Natural killer cell (primary cell): ENCODE data around the gene RTN4R. TPM values are rescaled to one million over a fixed set of nuclear protein-coding genes. Genes with fewer than 3 reads are reported as not detected.
A peak's percentile ranks its signal among the peaks of the same experiment; 100 is the strongest.
"Not testable (repeated sequence)": the region's sequence is repeated elsewhere in the genome, so short reads cannot be mapped to it uniquely, and the experiment has no call there.

Source experiments
- ATAC-seq, 3 donors: fragments of 150-1000 bp in 2 of 3; fragments of 200-7000 bp in 1 of 3; cut with Tn5 transposase; 1 replicate in 1 of 3; 2 replicates in 2 of 3; pipeline ENCODE4 v1.10.0; 2021; ENCODE audit warnings: mild to moderate bottlenecking in 2 of 3, moderate library complexity in 2 of 3
- DNase-seq, 2 donors: peaks; one replicate each; pipeline versions ENCODE4 v3.0.0 to v3.0.0-alpha.2; 2013 to 2021; ENCODE audit warnings: mixed read lengths in 1 of 2
- H3K27ac ChIP-seq: one replicate; pipeline ENCODE4 v1.5.1; 2013; ENCODE audit warnings: mild to moderate bottlenecking, low read length
- H3K27me3 ChIP-seq: one replicate; pipeline ENCODE4 v1.6.1; 2013; ENCODE audit warnings: low read length; ENCODE audit not compliant: control insufficient read depth, insufficient read depth
- H3K36me3 ChIP-seq: one replicate; pipeline ENCODE4 v1.6.1; 2013; ENCODE audit warnings: low read length; ENCODE audit not compliant: control insufficient read depth, insufficient read depth
- H3K4me1 ChIP-seq: one replicate; pipeline ENCODE4 v1.6.1; 2013; ENCODE audit warnings: low read length; ENCODE audit not compliant: control insufficient read depth, insufficient read depth
- H3K4me3 ChIP-seq: one replicate; pipeline ENCODE4 v1.5.1; 2013; ENCODE audit warnings: low read length
- H3K9me3 ChIP-seq: one replicate; pipeline ENCODE4 v1.6.1; 2013; ENCODE audit warnings: low read length; ENCODE audit not compliant: control insufficient read depth, insufficient read depth
- H3K27ac Mint-ChIP-seq, 2 donors: one replicate each; pipeline ENCODE4 v1.8.0; 2022; ENCODE audit warnings: mild to moderate bottlenecking in 2 of 2, mixed read lengths in 2 of 2, moderate library complexity in 1 of 2
- H3K27me3 Mint-ChIP-seq, 2 donors: one replicate each; pipeline ENCODE4 v1.8.0; 2022; ENCODE audit warnings: low read depth in 2 of 2, mixed read lengths in 2 of 2
- H3K36me3 Mint-ChIP-seq: one replicate; pipeline ENCODE4 v1.8.0; 2022; ENCODE audit warnings: mixed read lengths
- H3K4me1 Mint-ChIP-seq, 2 donors: one replicate each; pipeline ENCODE4 v1.8.0; 2022; ENCODE audit warnings: mixed read lengths in 2 of 2
- H3K4me3 Mint-ChIP-seq: one replicate; pipeline ENCODE4 v1.8.0; 2022; ENCODE audit warnings: mild to moderate bottlenecking, moderate library complexity, mixed read lengths
- H3K9me3 Mint-ChIP-seq, 2 donors: one replicate each; pipeline ENCODE4 v1.8.0; 2022; ENCODE audit warnings: mixed read lengths in 2 of 2
- WGBS: methylation state at CpG from one replicate; pipeline ENCODE4 v1.1.7; 2013; ENCODE audit warnings: missing lambda C conversion rate; ENCODE audit not compliant: insufficient coverage; 5-methylcytosine and 5-hydroxymethylcytosine counted together
- intact Hi-C: fragments of 100-400 bp; cut with micrococcal nuclease; formaldehyde crosslinking; loops from one replicate; pipeline ENCODE4 v1.14.2; 2022
- total RNA-seq, 4 donors: library from RNA; stranded (reverse); fragments of 120-200 nt in 1 of 4; gene quantifications; one replicate each; pipeline versions ENCODE4 v1.2.3 to v1.2.4, GENCODE V29; 2013 to 2022
- TF ChIP-seq, protein P1 (sequence below): fragments of 200-600 bp; IDR thresholded peaks from one replicate; pipeline ENCODE4 v1.8.0; 2022; ENCODE audit warnings: antibody characterized with exemption

The RTN4R gene
- total RNA-seq, 3 donors from 2014 or later (not counting 1 experiment from before 2014, with no cell fraction given) = 1.2 to 2.9 (median 1.6) TPM

- Mint-ChIP-seq H3K27ac (no peak overlapping the region), H3K4me1 (peaks cover 7 to 8% of the 10 kb centered on the region in 2 donors)
These were observed 44.5 kb upstream of the RTN4R start for GRCh38 chr22:20312396-20313191.

DNA sequence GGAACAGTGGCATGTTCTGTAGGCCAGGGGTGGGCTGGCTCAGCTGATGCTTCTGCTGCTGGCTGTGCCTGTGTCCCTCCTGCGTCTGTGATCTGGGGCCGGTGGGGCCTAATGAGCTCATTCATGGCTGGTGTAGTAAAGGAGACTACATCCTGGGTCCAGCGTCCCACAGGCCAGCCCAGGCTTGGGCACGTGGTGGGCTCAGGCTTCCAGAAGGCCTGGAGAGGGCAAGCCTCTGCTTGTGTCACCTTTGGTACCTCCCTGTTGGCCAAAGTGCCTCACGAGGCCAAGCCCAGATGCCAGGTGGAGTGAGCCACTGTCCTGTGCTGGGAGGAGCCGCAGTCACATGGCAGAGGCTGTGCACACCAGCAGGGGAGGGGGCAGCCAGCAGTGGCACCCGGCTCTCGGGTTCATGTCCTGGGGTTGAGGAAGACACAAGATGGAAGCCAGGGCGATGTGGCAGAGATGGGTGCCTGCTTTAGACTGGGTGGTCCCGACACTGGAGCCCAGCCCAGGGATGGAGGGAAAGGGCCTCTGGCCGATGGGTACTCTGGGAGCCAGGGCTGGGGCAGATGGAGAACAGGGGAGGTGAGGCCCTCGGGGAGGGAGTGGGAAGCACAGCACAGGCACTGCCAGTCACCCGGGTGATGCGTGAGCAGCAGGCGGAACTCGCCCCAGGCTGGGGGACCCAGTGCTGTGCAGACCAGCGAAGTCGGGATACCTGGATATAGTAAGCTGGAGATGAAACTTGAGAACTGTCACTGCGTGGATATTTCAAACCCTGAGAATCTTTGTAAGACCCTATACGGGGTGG lies 43.3 kb upstream of the RTN4R start:
- DNase-seq = peak in 1 of 2 donors; percentile 6
- H3K9me3 Mint-ChIP-seq, H3K4me3 Mint-ChIP-seq, H3K27ac ChIP-seq, ATAC-seq, H3K36me3 Mint-ChIP-seq, H3K27me3 Mint-ChIP-seq, H3K9me3 ChIP-seq, H3K27ac Mint-ChIP-seq, H3K4me3 ChIP-seq, H3K36me3 ChIP-seq, H3K4me1 Mint-ChIP-seq, intact Hi-C loops, H3K27me3 ChIP-seq, H3K4me1 ChIP-seq: not testable (repeated sequence)
- 95% methylated on average over 17 of the region's 20 CpGs for WGBS

More at GRCh38 chr22:20312396-20313191, 44.5 kb upstream of the RTN4R start:
- H3K27me3 Mint-ChIP-seq = no peaks in the 10 kb centered on the region
- 94% methylated on average over 14 of the region's 14 CpGs for WGBS
- no peak overlapping the region for H3K4me3 Mint-ChIP-seq
- no peak for ATAC-seq
- H3K4me3 ChIP-seq = no peak overlapping the region
- H3K4me1 ChIP-seq = peaks cover 10% of the 10 kb centered on the region
- no peaks in the 10 kb centered on the region for H3K9me3 Mint-ChIP-seq
- no peaks in the 10 kb centered on the region for H3K36me3 Mint-ChIP-seq
- no peaks in the 10 kb centered on the region for H3K9me3 ChIP-seq
- peak in 1 of 2 donors; percentile 10 for DNase-seq
- no peaks in the 10 kb centered on the region for H3K27me3 ChIP-seq
- TF ChIP-seq, protein P1, sequence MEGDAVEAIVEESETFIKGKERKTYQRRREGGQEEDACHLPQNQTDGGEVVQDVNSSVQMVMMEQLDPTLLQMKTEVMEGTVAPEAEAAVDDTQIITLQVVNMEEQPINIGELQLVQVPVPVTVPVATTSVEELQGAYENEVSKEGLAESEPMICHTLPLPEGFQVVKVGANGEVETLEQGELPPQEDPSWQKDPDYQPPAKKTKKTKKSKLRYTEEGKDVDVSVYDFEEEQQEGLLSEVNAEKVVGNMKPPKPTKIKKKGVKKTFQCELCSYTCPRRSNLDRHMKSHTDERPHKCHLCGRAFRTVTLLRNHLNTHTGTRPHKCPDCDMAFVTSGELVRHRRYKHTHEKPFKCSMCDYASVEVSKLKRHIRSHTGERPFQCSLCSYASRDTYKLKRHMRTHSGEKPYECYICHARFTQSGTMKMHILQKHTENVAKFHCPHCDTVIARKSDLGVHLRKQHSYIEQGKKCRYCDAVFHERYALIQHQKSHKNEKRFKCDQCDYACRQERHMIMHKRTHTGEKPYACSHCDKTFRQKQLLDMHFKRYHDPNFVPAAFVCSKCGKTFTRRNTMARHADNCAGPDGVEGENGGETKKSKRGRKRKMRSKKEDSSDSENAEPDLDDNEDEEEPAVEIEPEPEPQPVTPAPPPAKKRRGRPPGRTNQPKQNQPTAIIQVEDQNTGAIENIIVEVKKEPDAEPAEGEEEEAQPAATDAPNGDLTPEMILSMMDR = no peak
- peaks cover 2% of the 10 kb centered on the region for H3K36me3 ChIP-seq
- intact Hi-C loops = no loop called here
- no peak overlapping the region for H3K27ac ChIP-seq

GRCh38 chr22:20310773-20311172 lies 42.7 kb upstream of the RTN4R start:
- H3K36me3 ChIP-seq, H3K27me3 ChIP-seq, H3K4me1 ChIP-seq, H3K4me3 Mint-ChIP-seq, intact Hi-C loops, ATAC-seq, H3K4me3 ChIP-seq, H3K4me1 Mint-ChIP-seq, H3K9me3 ChIP-seq, H3K27ac ChIP-seq, H3K27ac Mint-ChIP-seq, DNase-seq, H3K9me3 Mint-ChIP-seq, H3K27me3 Mint-ChIP-seq, H3K36me3 Mint-ChIP-seq: not testable (repeated sequence)
- WGBS = 96% methylated on average over 6 of the region's 6 CpGs

- H3K36me3 ChIP-seq, H3K4me1 Mint-ChIP-seq, DNase-seq, H3K27me3 Mint-ChIP-seq, H3K27ac Mint-ChIP-seq, intact Hi-C loops, H3K36me3 Mint-ChIP-seq, H3K4me1 ChIP-seq, H3K27ac ChIP-seq, H3K4me3 Mint-ChIP-seq, H3K9me3 ChIP-seq, ATAC-seq, H3K9me3 Mint-ChIP-seq, H3K4me3 ChIP-seq, H3K27me3 ChIP-seq: not testable (repeated sequence)
- WGBS = 87% methylated on average over 4 of the region's 7 CpGs
These were observed 42.1 kb upstream of the RTN4R start for GRCh38 chr22:20310180-20310579.

- ATAC-seq, H3K4me3 ChIP-seq, H3K4me1 ChIP-seq, H3K27me3 ChIP-seq, H3K36me3 ChIP-seq, H3K9me3 ChIP-seq, H3K27me3 Mint-ChIP-seq, H3K4me3 Mint-ChIP-seq, H3K36me3 Mint-ChIP-seq, H3K27ac Mint-ChIP-seq, H3K27ac ChIP-seq, H3K9me3 Mint-ChIP-seq, H3K4me1 Mint-ChIP-seq, DNase-seq, intact Hi-C loops: not testable (repeated sequence)
- 91% methylated on average over 22 of the region's 22 CpGs for WGBS
These were observed 40.9 kb upstream of the RTN4R start for GRCh38 chr22:20308806-20309650.

DNA sequence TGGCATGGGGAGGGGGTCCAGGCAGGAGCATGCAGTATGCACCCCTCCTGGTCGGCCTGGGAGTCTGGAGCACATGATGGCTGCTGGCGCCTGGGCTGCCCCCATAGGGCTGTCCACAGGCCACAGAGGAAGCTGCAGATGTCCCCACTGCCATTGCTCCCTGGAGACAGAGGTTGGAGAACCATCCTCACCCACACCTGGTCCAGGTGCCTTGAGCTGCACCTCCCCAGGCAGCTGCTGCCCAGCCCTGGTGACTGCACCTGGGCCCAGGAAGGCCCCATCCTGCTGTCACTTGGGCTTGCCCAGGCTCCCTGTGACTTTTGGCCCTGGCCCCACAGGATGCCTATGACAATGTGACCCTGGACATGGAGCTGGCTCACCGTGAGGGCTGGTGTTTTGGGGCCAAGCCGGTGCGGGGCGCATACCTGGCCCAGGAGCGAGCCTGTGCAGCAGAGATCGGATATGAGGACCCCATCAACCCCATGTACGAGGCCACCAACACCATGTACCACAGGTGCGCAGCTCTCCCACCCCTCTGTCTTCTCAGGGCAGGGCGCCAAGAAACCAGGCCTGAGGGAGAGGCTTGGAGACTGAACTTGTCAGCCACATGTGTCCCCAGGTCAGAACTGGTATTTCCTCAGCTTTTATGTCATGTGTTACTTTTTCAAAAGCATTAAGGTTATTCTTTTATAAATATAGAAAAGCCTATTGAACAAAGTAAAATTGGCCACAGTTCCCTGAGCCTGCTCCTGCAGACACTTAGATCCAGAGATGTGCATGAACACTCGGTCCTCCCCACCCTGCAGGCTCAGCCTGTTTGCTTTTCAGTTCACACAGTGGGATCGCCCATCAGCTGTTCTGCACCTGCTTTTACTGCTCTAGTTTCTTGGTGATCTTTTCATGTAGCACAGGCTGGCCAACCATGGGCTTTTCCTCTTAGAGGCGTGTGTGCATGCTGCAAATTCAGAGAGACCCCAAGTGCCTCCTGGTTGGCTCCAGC lies 39.6 kb upstream of the RTN4R start:
- intact Hi-C loops = not testable (repeated sequence)

More for the DNA sequence above, 39.6 kb upstream of the RTN4R start:
- H3K36me3 ChIP-seq, H3K27me3 Mint-ChIP-seq, H3K4me3 Mint-ChIP-seq, H3K4me1 ChIP-seq, H3K9me3 ChIP-seq, H3K27me3 ChIP-seq, H3K4me1 Mint-ChIP-seq, ATAC-seq, H3K27ac Mint-ChIP-seq, H3K36me3 Mint-ChIP-seq, H3K27ac ChIP-seq, H3K9me3 Mint-ChIP-seq, DNase-seq, H3K4me3 ChIP-seq: not testable (repeated sequence)
- 91% methylated on average over 10 of the region's 14 CpGs for WGBS
